ACC112 (cell line): ENCODE results near the gene RAB25.

Experiments used
- H2AFZ ChIP-seq: fragments of 200-600 bp; sonication (generic); one replicate; pipeline ENCODE4 v1.6.0; 2017; ENCODE audit warnings: antibody characterized with exemption, low read length; ENCODE audit not compliant: unreplicated experiment
- H3K27ac ChIP-seq: fragments of 200-600 bp; sonication (generic); 2 replicates; pipeline ENCODE4 v1.5.1; 2014; ENCODE audit warnings: low read depth, mild to moderate bottlenecking, antibody characterized with exemption, low read length, moderate library complexity
- H3K27me3 ChIP-seq: fragments of 200-600 bp; sonication (generic); 2 replicates; pipeline ENCODE4 v1.6.1; 2014; ENCODE audit warnings: mild to moderate bottlenecking, antibody characterized with exemption, low read length, moderate library complexity, mixed read lengths; ENCODE audit not compliant: insufficient read depth
- H3K36me3 ChIP-seq: fragments of 200-600 bp; sonication (generic); 2 replicates; pipeline ENCODE4 v1.6.1; 2016; ENCODE audit warnings: mild to moderate bottlenecking, antibody characterized with exemption, low read length, moderate library complexity, mixed read lengths; ENCODE audit not compliant: insufficient read depth
- H3K4me1 ChIP-seq: fragments of 200-600 bp; sonication (generic); one replicate; pipeline ENCODE4 v1.6.1; 2016; ENCODE audit warnings: low read length, mixed read lengths; ENCODE audit not compliant: insufficient read depth, unreplicated experiment, control insufficient read depth
- H3K4me3 ChIP-seq: fragments of 200-600 bp; sonication (generic); 2 replicates; pipeline ENCODE4 v1.5.1; 2014; ENCODE audit warnings: mild to moderate bottlenecking, low read depth, low read length
- H3K79me2 ChIP-seq: fragments of 200-600 bp; sonication (generic); one replicate; pipeline ENCODE4 v1.6.0; 2016; ENCODE audit warnings: low read length; ENCODE audit not compliant: control insufficient read depth, unreplicated experiment, insufficient read depth

RAB25 gene

GRCh38 chr1:156090138-156090839 is 29.3 kb downstream of the RAB25 start:
- no peak overlapping the region for H3K4me3 ChIP-seq
- H3K36me3 ChIP-seq = no peaks in the 10 kb centered on the region
- no peaks in the 10 kb centered on the region for H3K79me2 ChIP-seq
- no peak overlapping the region for H2AFZ ChIP-seq
- no peaks in the 10 kb centered on the region for H3K27me3 ChIP-seq
- H3K4me1 ChIP-seq = peaks cover 6% of the 10 kb centered on the region
- no peak overlapping the region for H3K27ac ChIP-seq

- Histone ChIP-seq H3K4me3 (no peak overlapping the region), H3K4me1 (peaks cover 9% of the 10 kb centered on the region), H3K27me3 (no peaks in the 10 kb centered on the region), H2AFZ (no peak overlapping the region), H3K79me2 (no peaks in the 10 kb centered on the region), H3K27ac (no peak overlapping the region), H3K36me3 (no peaks in the 10 kb centered on the region)
Measured at GRCh38 chr1:156090840-156091188, 29.9 kb downstream of the RAB25 start.

GRCh38 chr1:156091610-156092009 is 30.6 kb downstream of the RAB25 start:
- Histone ChIP-seq H3K79me2 (no peaks in the 10 kb centered on the region), H2AFZ (no peak overlapping the region), H3K27me3 (no peaks in the 10 kb centered on the region), H3K27ac (no peak overlapping the region), H3K4me3 (no peak overlapping the region), H3K36me3 (no peaks in the 10 kb centered on the region), H3K4me1 (peaks cover 12% of the 10 kb centered on the region)

GRCh38 chr1:156095906-156096508 is 35.0 kb downstream of the RAB25 start:
- Histone ChIP-seq H3K27ac (peak overlapping the region; percentile 99), H3K4me3 (no peak overlapping the region), H3K36me3 (no peaks in the 10 kb centered on the region), H3K79me2 (no peaks in the 10 kb centered on the region), H3K4me1 (peaks cover 33% of the 10 kb centered on the region), H3K27me3 (no peaks in the 10 kb centered on the region), H2AFZ (no peak overlapping the region)

GRCh38 chr1:156096640-156097391 is 35.9 kb downstream of the RAB25 start:
- Histone ChIP-seq H3K27me3 (no peaks in the 10 kb centered on the region), H3K79me2 (no peaks in the 10 kb centered on the region), H3K27ac (peak overlapping the region; percentile 99), H3K4me1 (peaks cover 36% of the 10 kb centered on the region), H3K36me3 (no peaks in the 10 kb centered on the region), H3K4me3 (no peak overlapping the region), H2AFZ (no peak overlapping the region)

GRCh38 chr1:156097499-156098178 is 36.7 kb downstream of the RAB25 start:
- Histone ChIP-seq H3K27ac (peak overlapping the region; percentile 99), H3K4me1 (peaks cover 44% of the 10 kb centered on the region), H3K36me3 (no peaks in the 10 kb centered on the region), H3K4me3 (no peak overlapping the region), H3K27me3 (no peaks in the 10 kb centered on the region), H3K79me2 (no peaks in the 10 kb centered on the region), H2AFZ (no peak overlapping the region)

- Histone ChIP-seq H3K79me2 (no peaks in the 10 kb centered on the region), H3K27ac (peak overlapping the region; percentile 99; the same call in 1 of the 2 replicates), H3K27me3 (no peaks in the 10 kb centered on the region), H3K36me3 (no peaks in the 10 kb centered on the region), H3K4me1 (peaks cover 56% of the 10 kb centered on the region), H3K4me3 (no peak overlapping the region), H2AFZ (no peak overlapping the region)
Measured at GRCh38 chr1:156098784-156099183, 37.8 kb downstream of the RAB25 start.

- Histone ChIP-seq H3K27me3 (no peaks in the 10 kb centered on the region), H2AFZ (no peak overlapping the region), H3K79me2 (peaks cover under 1% of the 10 kb centered on the region), H3K4me3 (no peak overlapping the region), H3K4me1 (peaks cover 61% of the 10 kb centered on the region), H3K27ac (peak overlapping the region; percentile 16; the same call in 1 of the 2 replicates), H3K36me3 (no peaks in the 10 kb centered on the region)
Measured at GRCh38 chr1:156099282-156099681, 38.3 kb downstream of the RAB25 start.

GRCh38 chr1:156100205-156100995 is 39.4 kb downstream of the RAB25 start:
- Histone ChIP-seq H3K36me3 (no peaks in the 10 kb centered on the region), H3K27me3 (no peaks in the 10 kb centered on the region), H3K4me1 (peaks cover 72% of the 10 kb centered on the region), H2AFZ (no peak overlapping the region), H3K4me3 (no peak overlapping the region), H3K79me2 (peaks cover 6% of the 10 kb centered on the region), H3K27ac (peak overlapping the region; percentile 30; the same call in 1 of the 2 replicates)

GRCh38 chr1:156101880-156102279 is 40.9 kb downstream of the RAB25 start:
- Histone ChIP-seq H3K4me1 (peaks cover 68% of the 10 kb centered on the region), H2AFZ (no peak overlapping the region), H3K27me3 (no peaks in the 10 kb centered on the region), H3K4me3 (no peak overlapping the region), H3K27ac (peak overlapping the region; percentile 99), H3K36me3 (no peaks in the 10 kb centered on the region), H3K79me2 (peaks cover 6% of the 10 kb centered on the region)
